Measurements from ENCODE around the gene NDST1.

The NDST1 gene

DNA sequence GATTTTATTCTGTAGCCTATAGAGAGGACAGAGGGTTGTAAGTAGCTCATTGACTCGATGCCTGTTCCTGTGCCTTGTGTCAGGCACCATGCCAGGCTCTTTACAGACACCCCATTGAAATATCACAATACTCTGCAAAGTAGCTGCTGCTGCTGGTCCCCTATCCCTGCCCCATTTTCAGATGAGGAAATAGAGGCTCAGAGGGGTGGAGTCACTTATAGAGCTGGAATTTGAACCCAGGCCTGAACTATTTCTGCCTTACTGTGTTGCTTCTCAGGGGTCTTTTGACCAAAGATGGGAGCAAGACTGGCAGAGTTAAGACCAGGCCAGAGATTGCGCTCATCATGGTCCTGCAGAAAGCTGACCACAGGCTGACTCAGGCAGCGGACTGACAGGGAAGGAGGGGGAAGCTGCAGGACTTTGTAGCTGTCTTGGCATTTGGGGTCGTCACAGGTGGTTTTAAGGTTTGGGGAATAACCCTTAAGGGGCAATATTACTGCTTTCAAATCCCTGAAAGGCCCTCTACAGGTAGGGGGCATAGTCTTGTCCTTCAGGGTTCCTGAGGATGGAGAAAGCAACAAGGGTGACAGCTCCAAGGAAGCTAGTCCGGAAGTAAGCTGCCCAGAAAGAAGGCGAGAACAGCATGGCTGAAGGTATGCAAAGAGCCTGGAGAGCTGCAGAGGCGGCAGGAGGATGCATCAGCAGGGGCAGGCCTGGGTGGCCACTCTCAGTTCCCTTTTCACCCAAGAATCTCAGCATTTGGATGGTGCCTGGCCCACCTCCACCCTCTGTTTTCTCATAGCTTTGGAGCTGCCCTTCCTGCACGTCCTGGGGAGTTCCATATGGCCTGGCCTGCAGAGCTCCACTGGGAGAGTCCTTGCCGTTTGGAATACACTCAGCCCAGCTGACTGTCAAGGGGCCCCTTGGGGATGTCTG, 18.3 kb upstream of the NDST1 start:
- DNase-seq: no peak

DNA sequence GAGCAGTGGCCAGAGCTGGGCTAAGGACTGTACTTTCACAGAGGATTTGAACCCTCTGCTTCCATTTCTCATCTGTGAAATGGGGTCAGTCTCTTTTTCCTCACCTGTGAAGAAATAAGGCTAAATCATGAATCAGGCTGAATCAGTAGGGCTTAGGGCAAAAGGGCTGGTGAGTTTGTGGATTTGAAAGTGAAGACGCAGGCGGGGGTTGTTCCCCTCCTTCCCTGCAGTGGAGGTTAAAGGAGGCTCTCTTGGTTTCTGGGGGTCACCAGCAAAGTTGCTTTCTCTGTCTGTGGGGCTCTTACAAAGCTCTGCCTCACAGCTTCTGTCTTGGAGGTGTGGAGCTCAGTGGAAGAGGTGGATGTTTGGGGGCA, 17.6 kb upstream of the NDST1 start:
- DNase-seq: no peak

DNA sequence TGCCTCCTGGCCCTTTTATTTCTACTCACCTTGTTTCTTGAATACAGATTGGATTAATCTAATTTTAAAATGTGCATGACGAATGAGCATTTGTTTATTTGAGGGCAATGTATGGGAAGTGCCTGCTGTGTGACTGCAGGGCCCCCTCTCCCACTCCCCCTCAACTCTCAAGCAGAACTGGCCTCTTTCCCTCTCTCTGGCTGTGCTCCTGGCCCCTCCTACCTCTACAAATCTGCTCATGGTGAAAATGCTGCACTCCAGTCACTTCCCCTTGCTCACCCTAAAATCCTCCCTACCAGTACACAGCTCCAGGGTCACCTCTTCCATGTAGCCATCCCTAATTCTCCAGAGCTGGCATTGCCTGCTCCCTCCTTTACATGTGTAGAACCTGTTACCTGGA, 17.2 kb upstream of the NDST1 start:
- no peak for DNase-seq

- no peak for DNase-seq
Observed at GRCh38 chr5:150491876-150492275, 16.1 kb upstream of the NDST1 start.

DNA sequence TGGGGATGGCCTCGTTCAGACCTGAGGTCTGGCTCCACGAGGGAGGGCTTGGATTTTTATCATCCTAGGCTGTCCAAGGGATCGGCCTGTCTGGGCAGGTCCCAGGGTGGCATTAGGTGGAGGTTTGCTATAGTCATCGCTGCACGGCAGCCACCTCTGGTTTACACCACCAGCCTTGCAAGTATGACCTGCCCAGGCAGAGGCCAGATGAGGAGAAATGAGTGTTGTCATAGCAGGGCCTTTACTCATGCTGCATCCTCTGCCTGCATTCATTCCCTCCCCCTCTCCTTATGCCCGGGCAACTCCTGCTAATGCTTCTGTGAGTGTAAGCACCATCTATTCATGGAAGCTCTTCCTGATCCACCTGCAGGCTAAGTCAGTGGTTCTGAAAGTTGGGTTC, 15.3 kb upstream of the NDST1 start:
- DNase-seq: no peak

- no peak for DNase-seq
Observed at GRCh38 chr5:150496098-150496497, 11.8 kb upstream of the NDST1 start.

- no peak for DNase-seq
Observed at GRCh38 chr5:150496534-150496933, 11.4 kb upstream of the NDST1 start.

GRCh38 chr5:150497274-150497988, 10.5 kb upstream of the NDST1 start:
- DNase-seq: no peak

DNA sequence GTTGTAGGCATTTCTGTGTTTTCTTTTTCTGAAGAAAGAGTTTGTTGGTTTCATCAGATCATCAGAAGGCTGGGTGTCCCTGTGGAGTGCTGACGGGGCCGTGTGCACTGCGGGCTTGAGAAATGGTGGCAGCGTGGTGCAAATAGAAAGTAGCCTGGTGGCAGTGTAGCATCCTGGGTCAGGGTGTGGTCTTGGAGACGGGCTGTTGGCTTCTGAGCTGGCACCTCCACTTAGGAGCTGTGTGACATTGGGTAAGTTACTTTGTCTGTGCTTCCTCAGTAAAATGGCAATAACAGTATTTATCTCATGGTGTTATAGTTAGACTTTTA, 10.0 kb upstream of the NDST1 start:
- DNase-seq: no peak

DNA sequence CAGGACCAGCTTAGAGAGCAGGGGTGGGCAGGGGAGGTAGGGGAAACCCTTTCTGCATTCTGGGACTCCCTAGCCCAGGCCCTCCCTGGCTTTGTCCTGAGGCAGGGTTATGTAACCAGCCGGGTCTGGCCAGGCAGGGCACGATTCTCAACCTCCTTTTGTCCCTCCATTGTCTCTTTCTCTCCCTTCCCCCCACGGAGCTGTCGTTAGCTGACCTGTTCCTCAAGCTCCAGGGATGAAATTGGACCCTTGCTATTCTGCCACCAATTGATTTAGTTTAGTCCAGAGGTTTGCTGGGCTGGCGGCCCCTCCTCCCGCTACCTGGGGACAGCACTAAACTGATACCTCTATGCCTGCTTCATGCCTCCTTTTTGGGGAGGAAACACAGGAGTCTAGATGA, 9.4 kb upstream of the NDST1 start:
- no peak for DNase-seq

GRCh38 chr5:150498971-150499370, 9.0 kb upstream of the NDST1 start:
- no peak for DNase-seq

DNA sequence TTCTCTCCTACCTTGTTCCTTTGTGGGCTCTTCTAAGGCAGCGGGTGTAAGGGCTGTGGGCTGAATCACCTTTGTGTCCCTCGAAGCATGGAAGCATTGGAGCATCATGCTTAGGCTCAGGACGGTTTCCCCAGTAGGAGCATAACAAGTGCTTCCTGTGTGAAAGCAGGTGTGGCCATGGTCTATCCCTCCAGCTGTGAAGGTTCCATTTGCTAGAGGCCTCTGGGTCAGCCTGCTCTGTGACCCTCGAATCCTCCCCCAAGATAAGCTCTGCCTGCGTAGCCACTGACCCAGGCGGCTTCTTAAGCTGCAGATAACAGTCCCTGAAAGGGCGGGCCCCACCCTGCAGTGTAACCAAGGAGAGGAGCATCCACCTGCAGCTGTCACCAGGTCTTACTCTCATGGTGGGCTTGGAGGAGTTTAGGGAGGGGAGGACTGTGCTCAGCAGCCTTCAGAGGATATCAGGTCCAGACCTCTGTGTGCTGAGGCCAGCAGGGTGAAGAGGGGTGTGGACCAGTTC, 8.4 kb upstream of the NDST1 start:
- DNase-seq: no peak

GRCh38 chr5:150500328-150500841, 7.5 kb upstream of the NDST1 start:
- DNase-seq: no peak

- DNase-seq: no peak
Observed at GRCh38 chr5:150500905-150501304, 7.0 kb upstream of the NDST1 start.

- no peak for DNase-seq
Observed at GRCh38 chr5:150502106-150502505, 5.8 kb upstream of the NDST1 start.

DNA sequence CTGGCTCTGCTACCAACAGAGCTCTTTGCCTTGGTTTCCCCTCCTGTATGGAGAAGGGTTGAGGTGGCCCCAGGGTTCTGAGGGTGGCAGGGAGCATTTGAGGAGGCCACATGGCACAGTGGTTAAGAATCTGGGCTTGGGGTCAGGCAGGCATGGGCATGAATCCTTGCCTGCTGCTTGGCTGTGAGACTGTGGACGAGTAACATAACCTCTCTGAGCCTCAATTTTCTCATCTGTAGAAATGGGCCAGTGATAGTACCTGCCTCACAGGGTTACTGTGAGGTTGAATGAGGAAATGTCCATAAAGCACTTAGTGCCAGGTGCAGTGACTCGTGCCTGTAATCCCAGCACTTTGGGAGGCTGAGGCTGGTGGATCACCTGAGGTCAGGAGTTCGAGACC, 5.1 kb upstream of the NDST1 start:
- DNase-seq: no peak

GRCh38 chr5:150503386-150503785, 4.5 kb upstream of the NDST1 start:
- DNase-seq: no peak

DNA sequence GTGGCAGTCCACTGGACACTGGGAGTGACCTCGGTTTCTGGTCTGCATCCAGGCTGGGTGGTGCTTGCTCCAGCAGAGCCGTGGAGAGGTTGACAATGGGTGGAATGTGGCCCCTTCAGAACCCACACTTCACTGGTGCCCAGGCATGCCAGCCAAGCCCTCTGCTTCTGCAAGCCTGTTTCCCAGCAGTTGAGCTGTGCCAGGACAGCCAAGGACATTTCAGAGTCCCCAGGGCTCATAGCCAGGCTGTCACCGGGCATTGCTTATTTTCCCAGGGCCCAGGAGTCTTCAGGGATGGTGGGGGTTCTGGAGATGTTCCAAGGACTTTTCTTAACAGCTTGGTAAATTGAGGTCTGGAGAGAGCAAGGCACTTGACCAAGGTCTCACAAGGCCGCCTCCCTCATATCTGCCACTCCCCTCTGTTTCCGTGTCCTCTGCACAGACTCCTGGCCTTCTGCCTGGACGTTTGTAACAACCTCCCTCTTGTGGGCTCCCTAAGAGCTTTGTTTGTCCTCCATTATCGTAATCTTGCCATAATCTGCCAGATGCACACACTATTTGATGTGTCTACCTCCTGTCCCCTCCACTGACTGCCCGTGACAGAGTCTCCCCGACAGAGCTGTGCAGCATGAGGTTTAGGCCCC, 3.8 kb upstream of the NDST1 start:
- no peak for DNase-seq

GRCh38 chr5:150505041-150505511, 2.9 kb upstream of the NDST1 start:
- no peak for DNase-seq

- DNase-seq: no peak
Observed at GRCh38 chr5:150505816-150506215, 2.1 kb upstream of the NDST1 start.

DNA sequence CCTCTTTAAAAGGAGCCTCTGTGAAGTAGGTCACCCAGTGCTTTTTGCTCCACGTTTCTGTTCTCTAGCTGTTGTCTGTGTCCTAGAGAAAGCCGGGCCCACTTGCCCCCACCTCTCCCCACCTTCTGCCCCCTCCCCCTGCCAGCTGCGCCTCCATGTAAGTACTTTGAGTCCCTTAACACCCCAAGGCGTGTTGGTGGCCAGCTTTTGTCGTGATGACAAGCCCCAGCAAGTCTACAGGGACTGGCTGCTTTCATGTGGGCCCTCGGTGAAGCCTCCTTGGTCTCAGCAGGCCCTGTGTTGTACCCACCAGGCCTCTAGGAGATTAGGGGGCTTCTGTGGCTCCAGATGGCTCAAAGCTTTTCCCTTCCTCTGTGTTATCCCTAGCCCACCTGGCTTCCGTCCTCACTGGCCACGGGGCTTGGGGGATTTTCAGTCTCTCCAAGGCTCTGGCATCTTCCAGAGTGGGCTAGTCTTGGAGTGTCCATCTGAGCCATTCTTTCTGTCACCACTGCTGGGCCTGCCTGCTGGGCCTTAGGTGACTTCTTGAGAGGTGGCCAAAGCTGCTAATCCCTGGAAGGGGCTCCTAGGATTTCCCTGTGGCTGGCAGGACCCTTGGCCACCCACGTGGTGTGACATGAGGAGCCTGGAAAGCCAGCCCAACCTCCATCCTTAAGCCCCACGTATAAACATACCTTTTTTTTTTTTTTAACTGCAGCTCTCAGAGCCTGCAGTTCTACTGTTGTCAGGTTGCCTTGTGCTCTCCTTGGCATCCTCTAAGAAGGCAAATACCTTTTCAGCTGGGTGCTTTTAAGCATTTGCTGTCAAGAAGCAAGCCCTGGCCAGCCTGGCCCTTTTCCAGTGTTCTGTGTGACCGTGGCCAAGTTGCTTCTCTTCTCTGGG, 1.1 kb upstream of the NDST1 start:
- DNase-seq: no peak

- DNase-seq: no peak
Observed at GRCh38 chr5:150508277-150508640, 328 bp downstream of the NDST1 start.

Data from activated naive CD4-positive, alpha-beta T cell (primary cell).